GM21423 (cell line): ENCODE data around the gene GBP4.

Source experiments
- ATAC-seq: cut with Tn5 transposase; IDR thresholded peaks from one replicate; pipeline ENCODE4 v1.9.1; 2021; ENCODE audit warnings: mild to moderate bottlenecking, moderate library complexity; ENCODE audit not compliant: unreplicated experiment

The GBP4 gene

DNA sequence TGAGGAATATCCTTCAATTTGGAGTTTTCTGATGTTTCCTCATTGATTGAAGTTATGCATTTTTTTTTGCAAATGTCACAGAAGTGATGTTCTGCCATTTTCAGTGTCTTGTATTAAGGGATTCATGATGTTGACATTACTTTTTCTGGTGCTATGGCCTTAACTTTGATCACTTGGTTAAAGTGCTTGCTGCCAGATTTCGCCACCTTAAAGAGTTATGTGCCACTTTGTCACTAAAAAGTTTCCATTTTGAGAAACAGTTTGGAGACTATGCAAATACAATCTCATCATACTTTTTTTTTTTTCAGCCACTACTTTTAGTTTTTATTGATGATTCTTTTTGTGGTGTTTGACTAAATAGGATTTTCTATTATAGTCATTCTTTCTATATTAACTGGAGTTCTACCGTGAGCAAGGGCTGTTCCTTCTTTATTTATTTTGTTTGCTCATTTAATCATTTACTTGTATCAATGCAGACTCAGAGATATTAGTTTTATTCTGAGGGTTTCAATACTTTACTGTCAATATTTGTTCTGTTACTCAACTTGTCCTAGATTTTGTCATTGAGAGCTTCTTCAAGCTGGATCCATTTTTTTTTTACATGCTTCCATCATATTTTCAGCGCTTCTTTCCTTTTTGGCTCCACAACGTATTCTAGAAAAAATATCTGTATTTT is 26.1 kb downstream of the GBP4 start:
- no peak for ATAC-seq

DNA sequence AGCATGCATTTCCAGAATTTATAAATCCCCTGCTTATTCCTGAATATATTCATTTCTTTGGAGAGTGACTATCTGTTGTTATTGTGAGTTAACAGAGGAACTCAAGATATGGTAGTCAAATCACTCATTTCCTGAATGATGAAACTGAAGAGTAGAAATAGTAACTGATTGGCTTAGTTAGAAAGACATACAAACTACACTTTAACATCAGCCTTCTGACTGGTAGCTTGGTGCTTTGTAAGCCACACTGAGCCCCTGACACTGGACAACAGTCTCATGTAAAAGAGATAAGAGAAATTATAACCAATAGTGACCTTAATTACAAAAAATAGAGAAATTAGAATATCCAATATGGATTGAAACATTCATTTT is 27.7 kb downstream of the GBP4 start:
- ATAC-seq, result no peak

DNA sequence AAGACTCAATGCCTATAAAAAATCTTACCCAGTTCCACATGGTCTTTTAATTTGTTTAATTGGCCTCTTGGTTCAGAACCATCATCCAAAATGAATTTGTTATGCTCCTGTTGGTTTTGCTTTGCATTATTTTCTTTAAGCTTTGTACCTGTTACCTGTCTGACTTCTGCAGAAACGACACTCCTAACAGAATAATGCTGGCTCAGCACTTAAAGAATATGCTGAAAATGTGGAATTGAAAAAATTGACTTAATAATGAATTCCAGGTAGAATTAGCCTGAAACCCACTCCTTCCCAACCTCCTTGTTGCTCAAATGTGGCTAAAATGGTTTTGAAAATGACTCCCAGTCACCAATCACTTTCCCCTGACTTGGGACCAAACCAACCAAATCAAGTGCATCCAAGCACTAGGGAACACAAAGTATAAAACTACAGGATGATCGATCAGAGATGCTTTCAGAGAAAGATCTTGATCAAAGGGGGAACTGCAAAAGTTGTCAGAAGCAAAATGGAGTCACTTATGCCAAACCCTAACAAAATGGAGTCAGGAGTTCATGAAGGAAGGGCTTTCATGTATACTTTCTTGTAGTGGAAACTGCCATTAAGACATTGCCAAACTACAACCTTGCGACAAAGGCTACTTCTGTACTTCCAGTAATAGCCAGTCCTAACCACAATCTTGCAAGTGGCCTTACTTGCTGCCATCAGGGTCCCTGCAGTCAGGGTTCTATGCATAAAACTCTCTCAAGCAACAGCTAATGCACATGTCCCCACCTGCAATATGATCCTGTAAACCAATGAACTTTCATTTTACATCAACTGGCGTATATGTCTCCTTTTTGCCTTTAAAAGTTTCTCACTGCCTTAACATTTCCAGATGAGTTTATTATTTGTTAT is 28.3 kb downstream of the GBP4 start:
- ATAC-seq, result no peak

DNA sequence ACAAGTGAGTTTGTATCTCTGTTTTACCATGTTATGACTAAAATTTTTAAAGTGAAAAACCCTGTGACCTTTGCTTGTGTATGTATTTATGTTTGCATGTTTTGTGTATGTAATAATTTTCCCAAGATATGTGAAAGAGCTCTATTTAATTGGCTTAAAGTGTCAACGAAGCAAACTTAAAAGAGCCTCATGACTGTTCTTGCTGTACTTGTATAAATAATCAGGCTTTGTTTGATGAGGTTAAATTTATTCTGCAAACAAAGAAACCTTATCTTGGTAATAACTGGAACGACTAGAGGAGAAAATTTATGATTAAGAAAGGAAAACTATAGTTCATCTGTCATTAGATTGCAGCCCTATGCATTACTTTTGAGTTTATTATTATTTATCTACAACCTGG is 29.6 kb downstream of the GBP4 start:
- no peak for ATAC-seq

DNA sequence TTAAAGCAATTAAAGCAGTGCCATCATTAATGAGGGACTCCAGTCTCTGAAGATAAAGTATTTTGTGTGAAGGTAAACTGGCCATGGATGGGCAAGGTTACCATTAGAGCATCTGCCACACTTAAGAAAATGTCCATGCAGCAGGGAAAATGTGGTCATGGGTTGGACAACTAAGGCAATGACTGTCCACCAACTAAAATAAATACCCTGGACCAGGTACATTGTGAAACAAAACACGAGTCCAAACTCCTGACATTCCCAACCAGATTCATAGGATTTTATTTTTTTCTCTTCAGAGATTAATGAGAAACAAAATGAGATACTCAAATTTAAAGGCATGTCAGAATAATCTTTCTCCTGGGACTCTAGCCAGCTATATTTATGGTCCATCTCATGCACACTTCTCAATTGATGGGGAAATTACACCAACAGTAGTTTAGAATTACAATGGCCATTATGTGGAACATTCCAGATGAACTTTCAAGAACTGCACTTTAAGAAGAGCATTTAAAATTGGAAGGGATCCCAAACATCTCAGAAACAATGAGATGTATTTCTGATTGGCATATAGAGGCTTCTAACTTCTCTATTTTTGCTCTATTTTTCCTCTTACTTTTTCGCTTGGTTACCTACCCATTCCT is 31.0 kb downstream of the GBP4 start:
- ATAC-seq, result no peak

DNA sequence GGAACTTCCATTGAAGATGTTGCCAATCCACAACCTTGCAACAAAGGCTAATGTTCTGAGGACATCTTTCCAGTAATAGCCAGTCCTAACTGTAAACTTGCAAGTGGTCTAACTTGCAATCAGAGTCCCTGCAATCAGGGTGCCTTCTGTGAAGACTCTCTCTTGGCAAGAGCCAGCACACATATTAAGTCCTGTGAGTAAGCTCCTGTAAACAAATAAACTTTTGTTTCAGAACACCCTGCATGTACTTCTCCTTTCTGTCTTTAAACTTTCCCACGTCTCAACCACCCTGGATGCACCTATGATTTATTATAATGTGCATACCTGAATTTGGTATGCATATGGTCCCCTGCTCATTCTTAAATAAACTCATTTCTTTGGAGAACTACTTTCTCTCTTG is 32.0 kb downstream of the GBP4 start:
- ATAC-seq, result no peak

DNA sequence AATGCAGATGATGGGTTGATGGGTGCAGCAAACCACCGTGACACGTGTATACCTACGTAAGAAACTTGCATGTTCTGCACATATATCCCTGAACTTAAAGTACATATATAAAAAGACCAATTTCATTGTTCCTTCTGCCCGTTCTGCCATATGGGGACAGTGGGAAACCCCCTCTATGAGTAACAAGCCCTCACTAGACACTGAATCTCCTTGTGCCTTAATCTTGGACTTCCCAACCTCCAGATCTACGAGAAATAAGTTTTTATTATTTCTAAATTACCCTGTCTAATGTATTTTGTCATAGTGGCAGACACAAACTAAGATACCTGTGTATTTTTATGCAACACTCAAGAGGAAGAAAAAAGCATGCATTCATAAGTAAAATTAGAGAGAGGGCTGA is 32.9 kb downstream of the GBP4 start:
- no peak for ATAC-seq

DNA sequence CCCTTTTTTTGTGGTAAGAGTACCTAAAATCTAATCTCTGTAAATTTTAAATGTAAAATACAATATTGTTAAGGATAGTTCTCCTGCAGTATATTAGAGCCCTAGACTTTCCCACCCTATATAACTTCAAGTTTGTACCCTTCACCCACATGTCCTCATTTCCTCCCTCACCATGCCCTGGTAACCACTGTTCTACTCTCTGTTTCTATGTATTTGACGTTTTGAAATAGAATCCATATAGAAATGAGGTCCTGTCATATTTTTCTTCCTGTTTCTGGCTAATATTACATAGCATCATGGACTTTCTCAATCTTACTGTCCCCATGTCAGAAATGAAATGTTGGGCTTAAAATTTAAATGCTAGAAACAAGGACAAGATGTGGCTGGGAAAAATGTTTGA is 47.7 kb downstream of the GBP4 start:
- no peak for ATAC-seq

DNA sequence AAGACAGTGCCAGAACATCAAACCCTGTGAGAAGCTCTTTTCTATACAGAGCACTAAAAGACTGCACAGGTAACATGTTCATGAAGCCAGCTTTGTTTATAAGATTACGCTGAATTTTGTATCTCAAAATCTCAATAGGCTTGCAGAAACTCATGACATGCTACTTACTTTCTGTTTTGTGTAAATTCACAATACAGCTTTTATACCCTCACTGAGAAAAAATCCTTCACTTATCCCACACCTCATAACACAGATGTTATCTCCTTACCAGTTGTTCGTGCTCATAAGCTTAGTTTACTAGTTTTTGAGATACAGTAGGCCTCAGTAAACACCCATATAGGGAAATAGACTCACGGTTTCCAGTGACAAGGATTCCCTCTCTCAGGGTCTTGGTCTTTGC is 48.8 kb downstream of the GBP4 start:
- no peak for ATAC-seq

DNA sequence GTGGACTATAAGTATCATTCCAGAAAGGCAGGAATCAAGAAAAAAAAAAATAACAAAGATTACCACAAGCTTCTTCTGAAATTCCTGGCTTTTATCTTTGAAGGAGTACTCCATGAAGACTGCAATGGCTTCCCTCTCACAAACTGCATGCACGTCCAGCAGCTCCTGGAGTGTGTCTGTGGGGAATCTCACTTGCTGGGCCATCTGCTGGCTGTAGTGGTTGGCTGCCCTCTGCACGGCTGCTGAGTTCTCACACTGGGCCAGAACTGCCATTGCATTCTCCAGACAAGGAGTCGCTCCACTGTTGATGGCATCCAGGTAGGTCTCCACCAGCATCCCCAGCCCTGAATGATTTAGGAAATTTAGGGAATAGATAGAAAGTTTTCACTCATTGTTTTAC is 49.5 kb downstream of the GBP4 start:
- ATAC-seq, result no peak

DNA sequence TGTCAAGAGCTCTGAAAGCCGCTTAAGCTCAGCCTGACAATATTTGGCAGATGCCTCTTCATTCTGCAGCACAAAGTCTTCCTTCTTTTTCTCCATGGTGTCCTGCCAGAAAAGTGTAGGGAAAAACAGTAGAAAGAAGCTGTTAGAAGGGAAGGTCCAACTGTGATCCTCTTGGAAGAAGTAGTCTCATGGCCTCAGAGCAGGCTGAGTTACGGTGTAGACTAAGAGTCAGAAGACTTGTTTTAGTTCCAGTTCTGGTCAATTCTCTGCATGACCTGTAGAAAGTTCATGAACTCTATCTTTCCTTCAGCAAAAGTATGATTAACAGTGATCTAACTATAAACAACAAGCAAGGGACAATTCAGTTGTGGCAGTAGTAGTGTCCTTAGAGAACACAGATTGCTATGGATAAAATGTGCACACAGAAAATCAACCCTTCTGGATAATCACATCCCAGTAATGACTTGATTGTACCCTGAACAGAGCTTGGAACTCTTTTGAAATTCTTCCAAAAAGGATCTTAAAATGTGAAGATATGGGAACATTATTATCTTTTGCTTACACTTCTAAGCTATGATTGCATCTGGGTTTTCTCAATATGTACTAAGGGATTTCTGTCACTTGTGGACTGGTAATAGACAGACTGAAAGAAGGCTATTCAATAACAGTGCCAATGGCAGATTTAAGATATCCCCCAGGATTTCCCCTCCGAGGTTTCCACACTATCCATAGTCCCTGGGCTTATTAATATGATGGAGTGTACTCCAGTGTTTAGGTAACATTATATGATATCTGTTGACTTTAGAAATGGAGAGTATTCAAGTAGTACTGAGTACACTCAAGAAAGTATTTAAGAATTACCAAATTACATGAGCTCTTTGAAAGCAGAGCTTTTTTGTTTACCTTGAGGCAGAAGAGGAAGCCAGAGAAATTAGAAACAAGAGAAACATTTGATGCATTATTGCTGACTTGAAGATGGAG is 50.8 kb downstream of the GBP4 start:
- ATAC-seq, result no peak

DNA sequence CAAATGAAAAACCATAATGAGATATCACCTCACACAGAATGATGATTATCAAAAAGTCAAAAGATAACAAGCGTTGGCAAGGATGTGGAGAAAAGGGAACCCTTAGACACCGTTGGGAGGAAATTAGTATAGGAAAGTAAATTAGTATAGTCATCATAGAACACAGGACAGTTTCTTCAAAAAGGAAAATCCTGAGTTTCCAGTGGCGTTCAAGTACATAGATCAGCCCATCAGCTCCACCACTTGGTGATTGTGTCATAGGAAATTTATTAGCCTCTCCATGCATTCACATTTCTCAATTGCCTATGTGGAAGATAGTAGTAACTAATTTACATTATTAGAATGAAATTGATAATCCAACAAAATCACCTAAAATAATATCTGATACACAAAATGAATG is 52.0 kb downstream of the GBP4 start:
- no peak for ATAC-seq

DNA sequence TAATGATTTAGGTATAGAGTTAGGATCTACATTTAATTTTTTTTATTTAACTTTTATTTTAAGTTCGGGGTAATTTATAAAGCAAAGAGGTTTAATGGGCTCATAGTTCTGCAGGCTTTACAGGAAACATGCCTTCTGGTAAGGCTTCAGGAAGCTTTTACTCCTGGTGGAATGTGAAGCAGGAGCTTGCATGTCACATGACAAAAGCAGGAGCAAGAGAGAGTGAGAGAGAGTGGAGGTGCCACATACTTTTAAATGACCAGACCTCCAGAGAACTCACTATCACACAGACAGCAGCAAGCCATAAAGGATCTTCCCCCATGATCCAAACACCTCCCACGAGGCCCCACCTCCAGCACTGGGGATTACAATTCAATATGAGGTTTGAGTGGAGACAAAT is 55.3 kb downstream of the GBP4 start:
- no peak for ATAC-seq

DNA sequence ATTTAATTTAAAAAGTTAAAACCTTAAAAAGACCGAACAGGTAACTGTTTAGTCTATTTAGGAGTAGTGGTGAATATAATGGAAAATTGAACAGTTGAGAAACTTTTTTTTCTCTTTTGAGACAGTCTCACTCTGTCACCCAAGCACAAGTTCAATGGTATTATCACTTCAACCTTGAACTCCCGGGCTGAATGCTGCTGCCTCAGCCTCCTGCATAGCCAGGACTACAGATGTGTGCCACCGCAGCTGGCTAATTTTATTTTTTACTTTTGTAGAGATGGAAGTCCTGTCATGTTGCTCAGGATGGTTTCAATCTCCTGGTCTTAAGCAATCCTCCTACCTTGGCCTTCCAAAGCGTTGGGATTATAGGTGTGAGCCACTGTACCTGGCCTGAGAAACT is 56.6 kb downstream of the GBP4 start:
- no peak for ATAC-seq

DNA sequence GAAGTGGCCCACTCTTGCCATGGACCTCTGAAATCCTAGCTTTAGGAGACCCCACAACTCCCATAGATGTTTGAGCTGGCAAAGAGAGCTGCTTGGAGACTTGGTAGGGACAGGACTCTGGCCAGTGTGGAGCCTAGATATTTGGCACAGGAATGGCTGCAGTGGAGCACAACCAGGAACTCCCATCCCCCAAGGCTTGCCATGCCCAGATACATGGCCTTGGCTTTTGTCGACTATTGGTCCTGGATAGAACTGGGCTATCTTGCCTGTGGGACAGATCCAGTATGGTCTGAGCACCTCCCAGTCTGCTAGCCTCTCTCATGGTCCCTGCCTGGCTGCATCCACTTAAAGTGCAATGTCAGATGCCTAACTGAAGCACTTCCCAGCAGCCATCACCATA is 65.0 kb downstream of the GBP4 start:
- ATAC-seq, result no peak
